Colonic mucosa (tissue), 4 donors: Measurements from ENCODE around the gene CERK. TPM values are rescaled to one million over a fixed set of nuclear protein-coding genes. Genes with fewer than 3 reads are reported as not detected.

Experiments used
- DNase-seq: peaks from one replicate; pipeline ENCODE4 v3.0.0-alpha.2; 2020
- H3K27ac ChIP-seq: fragments of 200-600 bp; one replicate; pipeline ENCODE4 v1.8.0; 2021
- H3K27me3 ChIP-seq: fragments of 200-600 bp; one replicate; pipeline ENCODE4 v1.8.0; 2021
- H3K36me3 ChIP-seq: fragments of 200-600 bp; one replicate; pipeline ENCODE4 v1.8.0; 2021
- H3K4me1 ChIP-seq: fragments of 200-600 bp; one replicate; pipeline ENCODE4 v1.8.0; 2021; ENCODE audit warnings: mild to moderate bottlenecking
- H3K4me3 ChIP-seq: fragments of 200-600 bp; one replicate; pipeline ENCODE4 v1.8.0; 2021
- H3K9ac ChIP-seq, 2 donors: one replicate each; pipeline ENCODE4 v1.7.0; 2013; ENCODE audit warnings: control low read depth in 2 of 2, low read depth in 2 of 2, low read length in 2 of 2
- H3K9me3 ChIP-seq: fragments of 200-600 bp; one replicate; pipeline ENCODE4 v1.8.0; 2021
- intact Hi-C: fragments of 100-400 bp; cut with DNase I; formaldehyde crosslinking; loops from one replicate; pipeline ENCODE4 v1.14.1; 2022
- total RNA-seq, 2 donors: library from RNA; stranded (reverse); fragmentation: NEBNext Ultra II Directional in 1 of 2; extraction: Animal tissue kit (Norgen Biotek cat#: 25700) in 1 of 2; gene quantifications; one replicate each; pipeline ENCODE4 v1.2.1, GENCODE V29; 2021
- TF ChIP-seq, protein P1 (sequence below): fragments of 200-600 bp; IDR thresholded peaks from one replicate; pipeline ENCODE4 v1.8.0; 2022; ENCODE audit warnings: antibody characterized with exemption, mild to moderate bottlenecking
- donor health status: healthy.
- donor health status: DM: no; HTN: no; CAD: no.
- donor health status: DM: no; HTN: no; CAD: no.

Gene CERK
- total RNA-seq, 2 donors from 2014 or later: 24.7 to 46.6 TPM

DNA sequence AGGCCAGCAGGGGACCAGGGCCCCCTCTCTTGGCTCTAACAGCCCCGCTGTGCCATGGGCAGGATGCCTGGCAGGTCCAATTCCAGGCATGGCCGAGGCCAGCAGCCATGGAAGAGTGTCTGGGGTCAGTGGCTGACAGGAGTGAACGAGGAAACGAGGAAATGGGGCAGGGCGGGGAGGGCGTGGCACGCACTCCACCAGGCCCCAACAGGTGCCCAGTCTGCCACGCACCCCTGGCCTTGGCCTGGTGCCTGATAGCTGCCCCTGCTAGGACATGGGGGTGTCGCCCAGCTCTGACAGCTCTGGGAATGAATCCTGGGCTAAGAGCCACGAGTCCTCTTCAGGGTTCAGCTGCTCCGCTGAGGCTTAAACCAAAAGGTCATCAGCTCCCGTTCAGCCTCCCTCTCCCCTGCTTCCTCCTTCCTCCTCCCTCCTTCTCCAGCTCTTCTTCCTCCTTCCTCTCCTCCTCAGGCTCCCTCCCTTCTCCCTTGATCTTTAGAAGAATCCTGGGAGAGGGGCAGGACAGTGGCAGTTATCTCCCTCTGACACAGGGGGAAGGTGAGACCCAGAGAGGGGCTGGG is 12.9 kb upstream of the CERK start:
- H3K9me3 ChIP-seq: no peaks in the 10 kb centered on the region
- H3K36me3 ChIP-seq: no peaks in the 10 kb centered on the region
- peak; percentile 81 for DNase-seq
- no peak overlapping the region for H3K4me3 ChIP-seq
- H3K4me1 ChIP-seq: peaks cover 21% of the 10 kb centered on the region
- peak overlapping the region; percentile 42 for H3K27ac ChIP-seq
- intact Hi-C loops: no loop called here
- peak overlapping the region in 1 of 2 donors; percentile 63 for H3K9ac ChIP-seq
- H3K27me3 ChIP-seq: no peaks in the 10 kb centered on the region
- TF ChIP-seq, protein P1, sequence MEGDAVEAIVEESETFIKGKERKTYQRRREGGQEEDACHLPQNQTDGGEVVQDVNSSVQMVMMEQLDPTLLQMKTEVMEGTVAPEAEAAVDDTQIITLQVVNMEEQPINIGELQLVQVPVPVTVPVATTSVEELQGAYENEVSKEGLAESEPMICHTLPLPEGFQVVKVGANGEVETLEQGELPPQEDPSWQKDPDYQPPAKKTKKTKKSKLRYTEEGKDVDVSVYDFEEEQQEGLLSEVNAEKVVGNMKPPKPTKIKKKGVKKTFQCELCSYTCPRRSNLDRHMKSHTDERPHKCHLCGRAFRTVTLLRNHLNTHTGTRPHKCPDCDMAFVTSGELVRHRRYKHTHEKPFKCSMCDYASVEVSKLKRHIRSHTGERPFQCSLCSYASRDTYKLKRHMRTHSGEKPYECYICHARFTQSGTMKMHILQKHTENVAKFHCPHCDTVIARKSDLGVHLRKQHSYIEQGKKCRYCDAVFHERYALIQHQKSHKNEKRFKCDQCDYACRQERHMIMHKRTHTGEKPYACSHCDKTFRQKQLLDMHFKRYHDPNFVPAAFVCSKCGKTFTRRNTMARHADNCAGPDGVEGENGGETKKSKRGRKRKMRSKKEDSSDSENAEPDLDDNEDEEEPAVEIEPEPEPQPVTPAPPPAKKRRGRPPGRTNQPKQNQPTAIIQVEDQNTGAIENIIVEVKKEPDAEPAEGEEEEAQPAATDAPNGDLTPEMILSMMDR: no peak

DNA sequence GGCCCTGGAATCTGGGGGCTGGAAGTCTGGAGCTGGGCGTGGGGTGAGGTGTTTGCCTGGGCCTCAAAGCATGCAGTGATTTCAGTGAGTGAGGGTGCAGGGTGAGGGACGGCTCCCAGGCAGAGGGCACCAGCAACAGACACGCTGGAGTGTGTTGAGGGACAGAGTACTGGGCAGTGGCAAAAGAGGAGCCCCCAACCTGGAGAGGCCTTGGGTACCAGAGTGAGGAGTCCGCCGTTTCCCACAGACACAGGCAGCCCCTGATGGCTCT is 12.4 kb upstream of the CERK start:
- H3K27me3 ChIP-seq: no peaks in the 10 kb centered on the region
- peak overlapping the region; percentile 42 for H3K27ac ChIP-seq
- peaks cover 21% of the 10 kb centered on the region for H3K4me1 ChIP-seq
- H3K4me3 ChIP-seq: no peak overlapping the region
- no peaks in the 10 kb centered on the region for H3K36me3 ChIP-seq
- DNase-seq: no peak
- intact Hi-C loops: no loop called here
- TF ChIP-seq, protein P1: no peak
- H3K9me3 ChIP-seq: no peaks in the 10 kb centered on the region
- peak overlapping the region in 1 of 2 donors; percentile 63 for H3K9ac ChIP-seq

DNA sequence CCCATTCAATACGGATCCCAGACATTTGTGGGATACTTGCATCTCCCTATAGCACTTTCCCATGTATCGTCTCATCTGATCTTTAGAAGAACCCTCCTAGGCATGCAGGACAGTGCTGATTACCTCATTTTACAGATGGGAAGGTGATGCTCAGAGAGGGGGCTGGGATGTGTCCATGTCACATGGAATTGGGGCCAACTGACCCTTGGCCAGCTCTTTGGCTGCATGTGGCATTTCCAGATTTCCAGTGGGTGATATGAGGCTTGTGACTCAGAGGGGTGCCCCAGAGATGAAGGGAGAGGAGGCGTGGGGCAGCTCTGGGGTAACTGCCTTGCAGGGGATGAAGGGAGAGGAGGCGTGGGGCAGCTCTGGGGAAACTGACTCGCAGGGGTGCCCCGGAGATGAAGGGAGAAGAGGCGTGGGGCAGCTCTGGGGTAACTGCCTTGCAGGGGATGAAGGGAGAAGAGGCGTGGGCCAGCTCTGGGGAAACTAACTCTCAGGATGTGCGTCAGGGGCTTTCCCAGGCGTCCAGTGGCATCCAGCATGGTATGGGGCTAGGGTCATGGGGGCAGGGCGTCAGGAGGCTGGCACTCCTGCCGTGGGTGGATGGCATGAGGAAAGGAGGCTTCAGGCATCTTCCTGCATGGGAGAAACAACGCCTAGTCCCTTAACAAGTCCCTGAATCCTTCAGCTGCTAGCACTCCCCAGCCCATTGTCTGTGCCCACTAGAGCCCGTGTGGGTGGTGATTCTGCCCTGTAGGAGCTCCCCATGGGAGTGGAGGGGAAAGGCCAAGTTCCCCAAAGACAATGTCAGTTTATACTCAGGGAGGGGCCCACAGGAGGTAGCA is 11.9 kb upstream of the CERK start:
- no peaks in the 10 kb centered on the region for H3K9me3 ChIP-seq
- no peak for DNase-seq

DNA sequence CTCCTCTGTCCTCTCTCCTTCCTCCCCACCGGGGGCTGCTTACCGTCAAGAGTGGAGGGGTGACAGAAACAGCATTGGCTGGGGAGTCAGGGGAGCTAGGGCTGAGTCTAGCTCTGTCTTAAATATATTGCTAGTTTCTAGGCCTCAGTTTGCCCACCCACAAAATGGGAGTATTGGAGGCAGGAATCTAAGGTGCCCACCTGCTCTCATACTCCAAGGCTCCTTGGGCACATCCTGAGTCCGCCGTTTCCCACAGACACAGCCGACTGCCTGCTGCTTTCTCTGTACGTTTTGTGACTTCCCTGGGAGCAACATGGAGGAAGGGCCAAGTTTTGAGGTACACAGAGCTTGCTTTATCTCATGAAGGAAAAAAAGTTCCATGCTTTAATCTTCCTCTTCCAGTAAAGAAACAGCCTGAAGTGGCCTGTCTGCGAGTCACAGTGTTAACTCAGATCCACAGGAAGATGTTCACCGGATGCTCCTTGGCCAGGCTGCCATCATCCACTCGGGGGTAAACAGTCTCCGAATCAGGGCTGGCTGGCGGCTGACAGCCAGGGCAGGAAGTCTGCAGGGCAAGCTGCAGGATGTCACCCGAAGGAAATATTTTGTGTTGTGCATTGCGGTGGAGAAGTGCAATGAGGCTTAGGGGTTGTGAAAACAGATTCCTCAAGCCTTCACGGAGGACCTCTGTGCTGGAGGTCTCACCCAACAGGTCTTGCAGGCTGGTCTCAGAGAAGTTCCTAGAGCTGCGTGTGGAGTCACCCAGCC is 11.0 kb upstream of the CERK start:
- TF ChIP-seq, protein P1: no peak
- Histone ChIP-seq H3K9ac (no peak overlapping the region), H3K27ac (peak overlapping the region; percentile 18), H3K4me1 (peaks cover 24% of the 10 kb centered on the region), H3K36me3 (no peaks in the 10 kb centered on the region), H3K9me3 (no peaks in the 10 kb centered on the region), H3K4me3 (no peak overlapping the region), H3K27me3 (no peaks in the 10 kb centered on the region)
- intact Hi-C loops: no loop called here
- DNase-seq: no peak

More for the DNA sequence above, 11.9 kb upstream of the CERK start:
- H3K27ac ChIP-seq: peak overlapping the region; percentile 42
- H3K9ac ChIP-seq: peak overlapping the region in 1 of 2 donors; percentile 63
- no peak overlapping the region for H3K4me3 ChIP-seq
- intact Hi-C loops: no loop called here
- H3K36me3 ChIP-seq: no peaks in the 10 kb centered on the region
- H3K27me3 ChIP-seq: no peaks in the 10 kb centered on the region
- TF ChIP-seq, protein P1: no peak
- H3K4me1 ChIP-seq: peaks cover 21% of the 10 kb centered on the region

DNA sequence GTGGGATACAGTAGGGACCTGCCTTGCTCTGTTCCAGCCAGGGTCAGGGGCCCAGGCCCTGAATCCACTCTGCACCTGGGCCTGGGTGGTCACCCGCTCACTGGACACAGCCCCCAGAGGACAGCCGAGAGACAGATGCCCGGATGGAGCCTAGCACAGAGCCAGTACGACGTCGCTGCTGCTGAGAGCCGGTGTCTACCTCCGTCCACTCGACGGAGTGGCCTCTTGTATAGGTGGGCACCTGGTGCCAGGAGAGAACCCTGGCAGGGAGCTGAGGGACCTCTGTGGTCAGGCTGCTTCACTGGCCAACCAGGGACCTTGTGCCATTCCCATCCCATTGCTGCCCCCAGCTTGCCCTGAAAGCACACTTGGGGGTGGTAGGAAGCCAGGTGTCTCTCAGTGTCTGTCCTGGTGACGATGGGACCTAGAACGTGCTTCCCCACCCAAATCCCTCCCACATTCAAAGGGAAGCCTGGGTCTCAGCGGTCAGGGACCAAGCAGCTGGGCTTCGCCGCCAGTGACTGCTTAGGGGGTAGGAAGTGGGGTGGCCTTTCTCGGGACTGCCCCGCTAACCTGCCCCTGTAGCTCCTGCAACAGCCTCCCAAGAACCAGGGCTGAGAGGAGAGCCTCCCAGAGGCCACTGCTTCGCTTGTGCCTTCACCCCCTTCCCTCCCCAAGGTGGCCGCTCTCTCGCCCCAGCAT is 10.3 kb upstream of the CERK start:
- Histone ChIP-seq H3K27ac (no peak overlapping the region), H3K9me3 (no peaks in the 10 kb centered on the region), H3K36me3 (no peaks in the 10 kb centered on the region), H3K9ac (no peak overlapping the region), H3K27me3 (no peaks in the 10 kb centered on the region), H3K4me1 (peaks cover 18% of the 10 kb centered on the region), H3K4me3 (no peak overlapping the region)
- no peak for DNase-seq
- intact Hi-C loops: no loop called here
- TF ChIP-seq, protein P1: no peak
